ENCODE results near the gene LATS2.
"Not testable (repeated sequence)": the region's sequence is repeated elsewhere in the genome, so short reads cannot be mapped to it uniquely, and the experiment has no call there.

Gene LATS2

DNA sequence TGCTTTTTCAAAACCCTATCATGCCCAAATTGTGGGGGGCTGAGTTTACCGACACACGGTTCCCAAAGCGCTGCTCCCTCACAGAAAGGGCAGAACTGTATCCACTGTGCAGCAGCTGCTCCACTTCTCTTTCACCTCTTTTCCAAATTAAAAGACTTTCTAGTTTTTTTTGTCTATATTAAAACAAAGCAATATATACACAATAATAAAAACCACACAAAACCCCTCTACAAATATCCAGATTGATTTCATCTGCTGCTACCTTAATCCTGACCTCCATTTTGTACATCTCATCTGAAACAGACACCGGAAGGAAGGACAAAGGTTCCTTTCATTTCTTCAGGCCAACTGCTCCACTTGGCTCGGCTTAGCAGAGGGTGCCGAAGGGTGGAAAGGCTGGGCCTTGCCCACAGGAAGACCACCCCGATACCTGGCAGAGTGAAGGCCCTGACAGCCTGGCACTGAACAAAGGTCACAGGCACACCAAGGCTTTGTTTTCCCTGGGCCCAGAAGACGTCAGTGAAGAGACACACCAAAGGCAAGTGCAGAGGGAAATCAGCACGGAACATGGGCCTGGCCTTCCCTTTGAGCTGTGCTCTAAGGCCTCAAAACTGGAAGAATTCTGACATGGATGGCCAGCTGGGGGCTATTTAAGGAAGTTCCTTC lies 71.6 kb downstream of the LATS2 start:
- DNase-seq = no peak

- no peak for DNase-seq
These were observed 72.3 kb downstream of the LATS2 start for GRCh38 chr13:20988909-20989655.

- no peak for DNase-seq
These were observed 73.1 kb downstream of the LATS2 start for GRCh38 chr13:20988033-20988908.

DNA sequence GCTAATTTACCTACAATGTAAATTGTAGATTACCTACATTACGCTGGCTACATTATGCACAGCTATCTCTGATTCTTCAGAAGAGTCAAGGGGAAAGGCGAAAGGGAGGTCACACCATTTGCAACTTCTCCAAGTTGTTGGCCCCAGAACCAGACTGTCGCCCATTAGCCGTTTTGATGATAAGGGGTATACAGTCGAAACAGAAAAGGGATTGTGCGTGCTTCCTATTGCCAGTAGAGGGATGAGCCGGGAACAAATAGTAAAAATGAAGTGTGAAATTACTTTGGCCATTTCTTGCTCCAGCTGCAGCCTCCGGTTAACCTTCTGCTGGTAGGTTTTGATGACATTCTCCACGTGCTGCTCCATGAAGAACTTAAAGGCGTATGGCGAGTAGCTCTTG lies 73.8 kb downstream of the LATS2 start:
- no peak for DNase-seq

DNA sequence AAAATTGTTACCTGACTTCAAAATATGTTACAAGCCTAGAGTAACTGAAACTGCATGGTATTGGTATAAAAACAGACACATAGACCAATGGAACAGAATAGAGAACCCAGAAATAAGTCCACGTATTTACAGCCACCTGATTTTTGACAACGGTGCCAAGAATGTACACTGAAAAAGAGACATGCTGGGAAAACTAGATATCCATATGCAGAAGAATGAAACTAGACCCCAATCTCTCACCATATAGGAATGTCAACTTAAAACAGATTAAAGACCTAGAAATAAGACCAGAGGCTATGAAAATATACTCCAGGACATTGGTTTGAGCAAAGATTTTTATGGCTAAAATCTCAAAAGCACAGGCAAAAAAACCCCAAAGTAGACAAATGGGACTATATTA lies 76.5 kb downstream of the LATS2 start:
- no peak for DNase-seq

DNA sequence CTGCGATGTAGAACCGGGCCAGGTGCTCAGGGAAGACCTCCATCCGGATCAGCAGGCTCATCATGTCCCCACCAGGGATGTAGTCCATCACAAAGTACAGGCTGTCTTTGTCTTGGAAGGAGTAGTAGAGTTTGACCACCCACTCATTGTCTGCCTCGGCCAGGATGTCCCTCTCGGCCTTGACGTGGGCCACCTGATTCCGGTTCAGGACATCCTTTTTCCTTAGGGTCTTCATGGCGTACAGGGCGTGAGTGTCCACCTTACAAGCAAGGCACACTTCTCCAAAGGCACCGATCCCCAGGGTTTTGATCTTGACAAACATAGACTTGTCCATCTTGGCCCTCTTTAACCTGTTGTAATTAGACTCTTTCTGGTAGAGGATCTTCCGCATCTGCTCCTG lies 78.0 kb downstream of the LATS2 start:
- no peak for DNase-seq

DNA sequence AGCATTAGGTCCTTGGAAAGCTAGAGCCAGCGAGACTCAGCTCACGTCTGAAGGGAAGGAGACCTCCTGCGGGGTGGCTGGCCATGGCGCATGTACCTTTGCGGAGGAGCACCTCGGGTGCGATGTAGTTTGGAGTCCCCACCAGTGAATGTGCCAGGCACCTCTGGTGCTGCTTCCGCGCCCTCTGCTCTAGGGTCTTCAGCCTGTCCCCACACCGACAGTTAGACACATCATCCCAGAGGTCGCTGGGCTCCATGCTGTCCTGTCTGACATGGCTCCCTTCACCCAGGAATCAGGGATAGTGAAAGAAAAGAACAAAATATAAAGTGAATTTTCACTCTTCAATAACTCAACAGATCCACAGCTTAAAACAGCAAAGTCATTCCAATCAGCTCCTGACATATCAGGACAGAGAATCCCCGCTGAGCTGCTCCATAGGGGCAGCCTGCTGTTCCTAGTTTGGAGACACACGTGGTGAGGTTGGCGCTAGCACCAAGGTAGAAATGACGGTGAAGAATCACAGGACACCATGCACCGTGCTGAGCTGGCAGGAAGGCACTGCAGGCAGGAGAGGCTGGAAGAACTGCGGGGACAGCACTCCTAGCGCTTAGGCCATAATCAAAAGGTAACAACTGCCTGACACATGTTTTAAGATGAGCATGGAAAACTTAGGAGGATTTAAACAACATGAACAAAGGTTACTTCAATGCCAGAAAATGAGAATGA lies 79.9 kb downstream of the LATS2 start:
- no peak for DNase-seq

DNA sequence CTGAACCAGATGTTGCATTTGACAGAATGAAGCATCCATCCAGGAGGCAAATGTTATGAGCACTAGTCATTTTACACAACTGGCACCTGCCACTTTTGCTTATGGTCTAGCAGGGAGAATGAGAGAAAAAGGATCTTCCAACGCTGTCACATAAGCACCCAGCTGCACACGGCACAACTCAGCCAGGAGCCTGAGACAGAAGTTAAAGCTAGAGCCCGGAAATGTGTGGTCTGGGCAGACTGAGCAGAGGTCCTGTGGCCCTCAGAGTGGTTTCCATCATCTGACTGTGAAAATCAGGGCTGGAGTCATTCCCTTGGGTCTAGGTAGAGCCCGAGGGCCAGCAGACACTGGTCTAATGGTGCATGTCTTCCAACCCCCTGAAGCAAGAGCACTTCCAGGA lies 80.5 kb downstream of the LATS2 start:
- DNase-seq = no peak

DNA sequence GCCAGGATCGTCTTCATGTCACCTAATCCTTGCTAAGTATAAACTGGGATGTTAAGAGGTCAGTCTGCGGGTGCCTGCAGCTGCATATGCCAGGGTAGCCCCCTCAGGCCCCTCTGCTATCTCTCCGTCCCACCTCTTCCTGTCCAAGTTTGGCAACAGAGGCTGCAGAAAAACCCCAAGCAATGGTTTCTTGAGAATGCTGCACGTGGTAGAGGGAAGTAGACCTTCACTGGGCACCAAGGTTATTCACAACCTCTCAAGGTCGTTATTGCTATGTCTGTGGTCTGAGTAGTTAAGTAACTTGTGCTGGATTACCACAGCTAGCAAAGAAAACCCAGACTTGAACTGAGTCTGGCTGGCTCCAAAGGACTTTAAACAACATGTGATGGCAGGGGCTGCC lies 81.0 kb downstream of the LATS2 start:
- DNase-seq = no peak

DNA sequence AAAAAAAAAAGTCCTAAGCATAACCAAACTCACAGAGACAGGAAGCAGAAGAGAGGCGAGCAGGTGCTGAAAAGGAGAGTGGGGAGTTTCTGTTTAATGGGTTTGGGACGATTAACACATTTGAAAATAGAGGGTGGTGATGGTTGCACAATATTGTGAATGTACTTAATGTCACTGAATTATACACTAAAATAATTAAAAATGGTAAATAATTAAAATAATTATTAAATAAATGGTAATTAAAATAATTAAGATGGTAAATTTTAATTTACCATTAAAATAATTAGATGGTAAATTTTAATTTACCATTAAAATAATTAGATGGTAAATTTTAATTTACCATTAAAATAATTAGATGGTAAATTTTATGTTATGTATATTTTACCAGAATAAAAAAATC lies 84.0 kb downstream of the LATS2 start:
- no peak for DNase-seq

DNA sequence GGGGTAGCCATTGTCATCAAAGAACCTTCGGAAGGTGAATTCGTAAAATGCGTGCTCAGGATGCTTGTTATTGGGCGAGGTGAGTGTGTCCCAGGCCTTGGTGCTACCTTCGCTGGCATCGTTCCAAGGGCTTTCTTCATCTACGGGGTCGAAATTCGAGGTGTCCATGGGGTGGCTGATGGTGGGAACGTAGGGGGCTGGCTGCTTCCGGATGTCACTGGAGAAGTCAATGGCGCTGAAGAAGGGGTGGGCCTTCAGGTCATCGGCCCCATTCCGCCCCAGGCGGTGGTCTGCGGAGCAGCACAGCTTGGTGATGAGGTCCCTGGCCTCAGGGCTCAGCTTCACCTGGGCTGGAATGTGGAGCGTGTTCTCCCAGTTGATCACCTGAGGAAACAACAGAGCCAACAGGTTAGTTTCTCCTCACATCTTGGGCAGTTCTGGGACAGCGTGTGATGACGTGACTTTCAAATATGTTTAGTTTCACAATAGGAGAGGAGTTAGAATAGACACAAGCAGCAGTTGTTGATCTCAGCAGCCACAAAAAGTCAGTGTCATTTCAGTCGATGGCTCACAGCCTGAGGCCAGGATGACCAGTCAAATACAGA lies 86.3 kb downstream of the LATS2 start:
- DNase-seq = no peak

DNA sequence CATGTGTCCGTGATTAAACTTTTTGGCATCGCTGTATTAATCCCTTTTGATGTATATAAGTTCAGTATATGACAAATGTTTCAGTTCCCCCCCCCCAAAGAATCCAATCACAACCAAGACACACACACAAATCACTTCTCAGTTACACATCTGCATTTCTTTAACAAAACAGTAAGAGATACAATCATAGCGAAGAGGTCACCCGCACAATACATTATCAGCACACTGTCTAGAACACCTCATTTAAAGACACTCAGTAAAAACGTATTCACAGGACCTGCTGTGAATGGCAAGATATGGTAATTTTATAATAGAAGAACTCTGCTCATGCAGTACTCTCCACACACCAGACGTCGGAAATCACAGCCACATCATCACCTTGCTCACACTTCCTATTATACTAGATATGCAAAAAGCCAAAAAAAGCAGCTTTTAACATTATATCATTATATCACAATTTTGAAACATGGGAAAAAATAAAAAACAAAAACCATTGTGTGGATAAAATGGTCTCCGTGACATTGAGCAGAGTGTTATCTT lies 87.4 kb downstream of the LATS2 start:
- DNase-seq = no peak

- no peak for DNase-seq
These were observed 88.7 kb downstream of the LATS2 start for GRCh38 chr13:20972731-20973130.

DNA sequence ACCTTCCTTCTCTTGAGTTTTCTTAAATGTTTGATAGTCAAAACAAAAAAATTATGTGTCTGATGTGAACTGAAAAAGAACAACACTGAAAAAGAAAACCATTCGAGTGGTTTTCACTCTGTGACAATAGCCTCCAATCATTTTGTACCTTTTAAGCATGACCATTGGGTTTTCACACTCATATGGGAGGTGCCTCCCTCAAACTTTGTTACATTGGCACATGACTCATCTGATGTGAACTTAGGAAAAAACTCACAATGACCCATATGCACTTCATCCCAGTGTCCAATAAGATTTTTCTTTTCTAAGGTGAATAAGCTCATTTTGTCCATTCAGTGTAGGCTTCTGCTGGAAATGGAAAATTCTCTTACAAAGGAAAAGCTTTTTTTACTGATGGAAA lies 92.2 kb downstream of the LATS2 start:
- DNase-seq = no peak

DNA sequence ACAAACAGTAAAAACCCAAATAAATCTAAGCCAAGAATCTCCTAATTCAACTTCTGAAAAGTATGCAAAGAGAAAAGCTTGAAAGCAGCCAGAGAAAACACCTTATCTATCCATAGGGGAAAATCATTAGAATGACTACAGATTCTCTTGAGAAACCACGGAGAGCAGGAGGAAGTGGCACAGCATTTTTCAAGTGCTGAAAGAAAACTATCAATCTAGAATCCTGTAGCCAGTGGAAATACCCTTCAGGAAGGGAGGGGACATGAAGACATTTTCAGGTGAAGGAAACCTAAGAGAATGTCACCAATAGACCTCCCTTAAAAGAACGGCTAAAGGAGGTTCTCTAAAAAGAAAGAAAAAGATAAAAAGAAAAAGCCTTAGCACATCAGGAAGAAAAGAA lies 92.6 kb downstream of the LATS2 start:
- no peak for DNase-seq

DNA sequence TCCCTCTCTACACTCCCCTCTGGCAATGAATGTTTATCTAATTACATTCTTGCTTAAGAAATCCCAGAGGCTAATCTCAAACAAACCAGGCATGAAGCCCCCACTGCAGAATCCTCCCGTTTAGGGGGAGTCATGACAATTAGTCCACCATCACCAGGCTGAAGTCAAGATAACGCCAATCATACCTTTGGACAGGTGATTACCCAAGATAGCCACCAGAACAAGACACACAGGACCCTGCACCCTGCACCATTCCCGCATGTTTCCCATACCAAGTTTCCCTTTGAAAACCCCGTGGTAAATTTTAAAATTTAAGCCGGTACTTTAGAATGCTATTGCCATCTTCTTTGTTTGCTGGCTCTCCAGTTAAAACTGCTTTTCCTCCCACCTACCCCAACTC lies 94.0 kb downstream of the LATS2 start:
- no peak for DNase-seq

DNA sequence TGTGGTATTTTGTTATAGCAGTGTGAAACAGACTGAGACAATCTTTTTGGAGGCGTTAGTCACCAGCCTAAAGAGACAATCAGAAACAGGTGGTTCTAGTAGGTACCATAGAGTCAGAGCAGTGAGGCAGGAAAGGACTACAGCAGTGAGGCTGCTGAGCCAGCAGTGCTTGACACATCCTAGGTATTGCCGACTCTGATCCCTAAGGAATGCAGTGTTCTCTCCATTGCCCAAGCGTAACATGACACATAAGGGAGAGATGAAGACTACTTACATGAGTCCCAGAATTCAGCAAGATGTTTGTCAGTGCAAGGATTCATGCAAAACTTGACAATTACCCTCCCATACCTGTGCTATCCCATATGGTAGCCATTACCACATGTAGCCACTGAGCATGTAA lies 96.5 kb downstream of the LATS2 start:
- DNase-seq = no peak

GRCh38 chr13:20961663-20962062 lies 99.7 kb downstream of the LATS2 start:
- DNase-seq = not testable (repeated sequence)

DNA sequence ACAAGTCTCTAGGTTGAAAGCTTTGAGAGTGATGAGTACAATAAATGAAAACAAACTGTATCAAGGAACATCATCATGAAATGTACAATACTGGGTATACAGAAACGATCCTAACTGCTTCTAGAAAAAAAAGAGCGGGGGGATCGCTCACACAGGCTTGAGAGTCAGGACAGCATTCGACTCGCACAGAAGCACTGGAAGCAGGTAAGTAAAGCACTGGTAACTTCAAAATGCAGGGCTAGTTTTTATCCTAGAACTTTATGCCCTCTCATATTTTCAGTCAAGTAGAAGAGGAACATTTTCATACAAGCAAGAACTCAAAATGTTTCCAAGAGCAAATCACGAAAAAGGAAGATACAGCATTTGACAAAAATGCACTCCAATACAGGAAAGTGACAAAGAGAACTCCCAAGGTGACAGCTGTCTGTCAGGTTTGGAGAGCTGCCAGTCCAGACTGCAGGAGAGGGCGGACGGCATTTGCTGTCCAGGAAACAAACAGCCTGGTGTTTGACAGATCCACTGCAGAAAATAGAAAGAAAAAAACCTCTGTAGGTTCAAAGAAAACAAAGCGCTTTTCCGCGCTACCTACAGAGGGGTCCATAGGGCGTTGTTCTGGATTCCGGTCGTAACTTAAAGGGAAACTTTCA lies 100.6 kb downstream of the LATS2 start:
- no peak for DNase-seq

GRCh38 chr13:20957049-20957620 lies 104.3 kb downstream of the LATS2 start:
- not testable (repeated sequence) for DNase-seq

DNA sequence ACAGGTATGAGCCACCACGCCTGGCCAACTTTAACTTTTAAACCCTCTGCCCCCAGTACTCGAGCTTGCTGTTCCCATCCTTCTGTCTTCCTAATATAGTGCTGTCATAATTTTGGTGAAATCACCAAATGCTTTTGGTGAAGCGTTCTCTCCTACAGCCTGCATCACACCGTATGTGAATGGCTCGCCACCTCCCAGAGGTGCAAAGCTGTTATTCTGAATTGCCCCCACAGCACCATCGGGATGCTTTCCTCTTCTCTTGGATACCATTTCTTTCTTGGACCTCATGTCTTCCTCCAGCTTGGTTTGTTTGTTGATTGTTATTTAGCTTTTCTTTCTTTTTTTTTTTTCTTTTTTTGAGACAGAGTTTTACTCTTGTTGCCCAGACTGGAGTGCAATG lies 105.9 kb downstream of the LATS2 start:
- DNase-seq = no peak

All from activated CD4-positive, alpha-beta T cell treated with anti-CD3 and anti-CD28 coated beads for 1 hour (primary cell).